Parathyroid adenoma (tissue), 2 donors: ENCODE results near the gene CIDEC.
"Not testable (repeated sequence)": the region's sequence is repeated elsewhere in the genome, so short reads cannot be mapped to it uniquely, and the experiment has no call there.

ENCODE experiments used
- H2AFZ ChIP-seq: fragments of 300-600 bp; sonication (generic); one replicate; pipeline ENCODE4 v1.7.0; 2017; ENCODE audit warnings: antibody characterized with exemption, mild to moderate bottlenecking
- H3K27ac ChIP-seq: fragments of 300-600 bp; sonication (generic); one replicate; pipeline ENCODE4 v1.7.0; 2017
- H3K27me3 ChIP-seq: fragments of 300-600 bp; sonication (generic); one replicate; pipeline ENCODE4 v1.7.0; 2017; ENCODE audit warnings: low read length; ENCODE audit not compliant: control insufficient read depth, insufficient read depth
- H3K36me3 ChIP-seq: fragments of 300-600 bp; sonication (generic); one replicate; pipeline ENCODE4 v1.7.0; 2017; ENCODE audit warnings: low read length; ENCODE audit not compliant: control insufficient read depth, insufficient read depth
- H3K4me1 ChIP-seq: fragments of 300-600 bp; sonication (generic); one replicate; pipeline ENCODE4 v1.7.0; 2017; ENCODE audit warnings: control low read depth
- H3K4me2 ChIP-seq: fragments of 300-600 bp; sonication (generic); one replicate; pipeline ENCODE4 v1.7.0; 2017; ENCODE audit warnings: low read length
- H3K4me3 ChIP-seq: fragments of 300-600 bp; sonication (generic); one replicate; pipeline ENCODE4 v1.7.0; 2017; ENCODE audit warnings: low read depth, low read length
- H3K79me2 ChIP-seq: fragments of 300-600 bp; sonication (generic); one replicate; pipeline ENCODE4 v1.7.0; 2017; ENCODE audit warnings: control low read depth
- H3K9ac ChIP-seq: fragments of 300-600 bp; sonication (generic); one replicate; pipeline ENCODE4 v1.7.0; 2017; ENCODE audit warnings: mild to moderate bottlenecking
- H3K9me3 ChIP-seq: fragments of 300-600 bp; sonication (generic); one replicate; pipeline ENCODE4 v1.7.0; 2017; ENCODE audit warnings: low read length; ENCODE audit not compliant: control insufficient read depth
- TF ChIP-seq, protein P1 (sequence below): fragments of 300-600 bp; sonication (generic); IDR thresholded peaks from one replicate; pipeline ENCODE4 v1.7.0; 2017; ENCODE audit warnings: antibody characterized with exemption, mild to moderate bottlenecking
- donor health status: primary hyperparathyroidism.

The CIDEC gene

DNA sequence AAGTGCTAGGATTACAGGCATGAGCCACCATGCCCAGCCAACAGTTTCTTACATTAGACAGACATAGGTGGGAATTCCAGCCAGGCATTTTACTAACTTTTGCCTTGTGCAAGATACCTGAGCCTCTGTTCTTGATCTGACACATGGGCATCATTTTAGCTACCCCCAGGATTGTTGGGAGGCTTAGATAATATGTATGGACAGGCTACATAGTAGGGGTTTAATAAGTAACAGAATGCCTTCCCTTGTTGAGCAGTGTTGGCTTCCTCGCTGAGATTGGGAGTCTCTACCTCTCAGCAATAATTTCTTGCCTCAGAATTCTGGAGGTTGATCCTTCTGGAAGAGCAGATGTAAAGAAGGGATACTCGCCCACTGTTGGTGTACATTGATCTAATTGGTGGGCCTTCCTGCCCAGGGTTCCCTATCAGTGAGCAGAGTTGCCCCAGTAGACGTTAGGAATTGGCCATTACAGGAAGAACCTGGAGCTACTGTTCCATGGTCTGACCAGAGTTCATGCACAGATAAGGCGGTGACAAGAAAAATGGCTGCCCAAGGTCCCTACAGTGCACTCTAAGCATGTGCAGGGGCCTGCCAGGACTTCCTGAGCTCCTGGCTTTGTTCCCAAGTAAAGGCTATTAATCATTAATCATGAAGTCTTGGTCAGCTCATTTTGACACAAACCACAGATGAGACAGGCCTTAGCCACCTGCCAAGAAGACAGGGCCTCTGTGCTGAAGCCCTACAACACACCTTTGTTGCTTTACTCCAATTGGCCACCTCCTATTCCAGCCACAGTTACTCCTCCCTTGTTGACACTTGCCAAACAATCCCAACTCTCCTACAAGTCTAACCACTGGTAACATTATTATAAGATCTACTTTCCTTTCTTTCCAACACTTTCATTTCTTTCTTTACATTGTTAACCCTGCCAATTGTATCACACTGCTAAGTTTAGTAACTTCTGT lies 17.6 kb upstream of the CIDEC start:
- H3K27ac ChIP-seq: no peak overlapping the region
- no peak overlapping the region for H3K9ac ChIP-seq
- H3K36me3 ChIP-seq: no peaks in the 10 kb centered on the region
- no peaks in the 10 kb centered on the region for H3K27me3 ChIP-seq
- no peak overlapping the region for H3K4me3 ChIP-seq
- peaks cover 9% of the 10 kb centered on the region for H3K79me2 ChIP-seq
- H3K4me1 ChIP-seq: no peaks in the 10 kb centered on the region
- H2AFZ ChIP-seq: no peak overlapping the region
- TF ChIP-seq, protein P1, sequence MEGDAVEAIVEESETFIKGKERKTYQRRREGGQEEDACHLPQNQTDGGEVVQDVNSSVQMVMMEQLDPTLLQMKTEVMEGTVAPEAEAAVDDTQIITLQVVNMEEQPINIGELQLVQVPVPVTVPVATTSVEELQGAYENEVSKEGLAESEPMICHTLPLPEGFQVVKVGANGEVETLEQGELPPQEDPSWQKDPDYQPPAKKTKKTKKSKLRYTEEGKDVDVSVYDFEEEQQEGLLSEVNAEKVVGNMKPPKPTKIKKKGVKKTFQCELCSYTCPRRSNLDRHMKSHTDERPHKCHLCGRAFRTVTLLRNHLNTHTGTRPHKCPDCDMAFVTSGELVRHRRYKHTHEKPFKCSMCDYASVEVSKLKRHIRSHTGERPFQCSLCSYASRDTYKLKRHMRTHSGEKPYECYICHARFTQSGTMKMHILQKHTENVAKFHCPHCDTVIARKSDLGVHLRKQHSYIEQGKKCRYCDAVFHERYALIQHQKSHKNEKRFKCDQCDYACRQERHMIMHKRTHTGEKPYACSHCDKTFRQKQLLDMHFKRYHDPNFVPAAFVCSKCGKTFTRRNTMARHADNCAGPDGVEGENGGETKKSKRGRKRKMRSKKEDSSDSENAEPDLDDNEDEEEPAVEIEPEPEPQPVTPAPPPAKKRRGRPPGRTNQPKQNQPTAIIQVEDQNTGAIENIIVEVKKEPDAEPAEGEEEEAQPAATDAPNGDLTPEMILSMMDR: no peak
- no peaks in the 10 kb centered on the region for H3K9me3 ChIP-seq
- H3K4me2 ChIP-seq: no peak overlapping the region

DNA sequence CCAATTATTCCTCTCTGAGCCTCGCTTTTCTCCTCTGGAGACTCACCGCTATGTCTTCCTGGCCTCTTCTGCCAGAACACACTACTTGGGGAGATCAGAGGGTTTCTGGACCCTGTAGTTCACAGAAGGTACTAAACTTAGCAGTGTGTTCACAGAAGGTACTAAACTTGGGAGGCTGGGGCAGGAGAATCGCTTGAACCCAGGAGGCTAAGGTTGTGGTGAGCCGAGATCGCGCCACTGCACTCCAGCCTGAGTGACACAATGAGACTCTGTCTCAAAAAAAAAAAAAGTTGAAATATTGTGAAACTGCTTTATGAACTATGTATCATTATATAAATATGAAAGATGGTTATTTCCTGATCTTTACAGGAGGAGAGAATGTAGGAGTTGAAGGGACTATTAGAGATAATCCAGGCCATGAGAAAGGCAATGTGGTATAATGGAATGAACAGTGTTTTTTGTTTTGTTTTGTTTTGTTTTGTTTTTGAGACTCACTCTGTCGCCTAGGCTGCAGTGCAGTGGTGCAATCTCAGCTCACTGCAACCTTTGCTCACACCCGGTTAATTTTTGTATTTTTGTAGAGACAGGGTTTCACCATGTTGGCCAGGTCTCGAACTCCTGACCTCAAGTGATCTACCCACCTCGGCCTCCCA lies 16.8 kb upstream of the CIDEC start:
- not testable (repeated sequence) for H3K4me1 ChIP-seq, H3K79me2 ChIP-seq, H2AFZ ChIP-seq, H3K4me2 ChIP-seq, H3K36me3 ChIP-seq, H3K27ac ChIP-seq, H3K27me3 ChIP-seq, H3K4me3 ChIP-seq, H3K9me3 ChIP-seq, H3K9ac ChIP-seq

GRCh38 chr3:9895715-9896114 lies 15.7 kb upstream of the CIDEC start:
- H3K4me3 ChIP-seq, H3K27ac ChIP-seq, H3K4me2 ChIP-seq, H3K27me3 ChIP-seq, H3K9me3 ChIP-seq, H3K9ac ChIP-seq, H3K4me1 ChIP-seq, H2AFZ ChIP-seq, H3K36me3 ChIP-seq: not testable (repeated sequence)
- peaks cover 12% of the 10 kb centered on the region for H3K79me2 ChIP-seq

GRCh38 chr3:9893739-9894138 lies 13.7 kb upstream of the CIDEC start:
- Histone ChIP-seq H3K4me1 (peaks cover 3% of the 10 kb centered on the region), H3K79me2 (peaks cover 12% of the 10 kb centered on the region), H3K27ac (no peak overlapping the region), H3K9ac (no peak overlapping the region), H3K27me3 (no peaks in the 10 kb centered on the region), H2AFZ (no peak overlapping the region), H3K9me3 (no peaks in the 10 kb centered on the region), H3K4me3 (no peak overlapping the region), H3K4me2 (no peak overlapping the region), H3K36me3 (no peaks in the 10 kb centered on the region)
- TF ChIP-seq, protein P1: no peak

DNA sequence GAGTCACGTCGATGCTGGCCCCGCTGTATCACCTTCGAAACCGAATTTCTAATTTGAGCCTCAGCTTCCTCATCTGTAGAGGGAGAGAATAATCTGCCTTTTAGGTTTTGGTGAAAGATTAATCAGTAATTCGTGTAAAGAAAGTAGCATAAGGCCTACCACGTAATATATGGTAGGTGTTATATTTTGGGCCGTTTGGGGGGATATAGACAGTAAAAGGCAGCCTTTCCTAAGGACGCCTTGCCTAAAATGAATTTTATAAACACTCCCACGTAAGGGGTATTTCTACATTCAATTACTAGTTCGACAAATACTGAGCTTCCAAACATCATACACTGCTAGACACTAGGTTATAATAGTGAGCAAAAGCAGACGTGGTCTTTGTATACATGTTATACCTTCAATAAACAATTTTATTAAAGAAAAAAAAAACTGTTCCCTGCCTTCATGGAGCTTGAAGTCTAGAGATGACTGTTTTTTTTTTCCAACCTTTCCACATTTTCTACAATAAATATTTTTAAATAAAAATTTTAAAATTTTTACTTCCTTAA lies 11.1 kb upstream of the CIDEC start:
- H3K27me3 ChIP-seq: no peaks in the 10 kb centered on the region
- H3K36me3 ChIP-seq: no peaks in the 10 kb centered on the region
- H3K79me2 ChIP-seq: peaks cover 3% of the 10 kb centered on the region
- peak overlapping the region; percentile 94 for H3K4me3 ChIP-seq
- peak overlapping the region; percentile 80 for H2AFZ ChIP-seq
- TF ChIP-seq, protein P1: no peak
- peak overlapping the region; percentile 56 for H3K9ac ChIP-seq
- peaks cover 3% of the 10 kb centered on the region for H3K4me1 ChIP-seq
- H3K9me3 ChIP-seq: no peaks in the 10 kb centered on the region
- peak overlapping the region; percentile 82 for H3K27ac ChIP-seq
- H3K4me2 ChIP-seq: peak overlapping the region; percentile 66
